Measurements from ENCODE around the gene CHMP3. TPM values are rescaled to one million over a fixed set of nuclear protein-coding genes. Genes with fewer than 3 reads are reported as not detected.
A peak's percentile ranks its signal among the peaks of the same experiment; 100 is the strongest.
"Not testable (repeated sequence)": the region's sequence is repeated elsewhere in the genome, so short reads cannot be mapped to it uniquely, and the experiment has no call there.

CHMP3 gene
- 10 to 100 TPM; 53.9 to 70.2 TPM for total RNA-seq
- 34.4 to 36.7 reads per million in 2 donors for total RNA-seq

GRCh38 chr2:86562922-86563649 is at the start of gene CHMP3:
Gene CHMP3, minus strand, starts transcription at chr2:86563443. Its CDS starts 95 bp downstream, at chr2:86563348.
- peak; percentile 90 for ATAC-seq
- H3K4me1 Mint-ChIP-seq = peaks cover 28% of the 10 kb centered on the region
- H3K27me3 Mint-ChIP-seq = peaks cover 22% of the 10 kb centered on the region
- peaks cover 2% of the 10 kb centered on the region for H3K36me3 Mint-ChIP-seq (ENCODE audit: low read depth)
- peak; percentile 93 to 97 (median 95) for DNase-seq
- no peaks in the 10 kb centered on the region for H3K9me3 ChIP-seq (ENCODE audit: control insufficient read depth, low read length, poor library complexity, severe bottlenecking)
- H3K4me3 Mint-ChIP-seq = peak within 1 kb of the TSS; percentile 97
- peak within 1 kb of the TSS; percentile 98 for H3K27ac Mint-ChIP-seq

- Mint-ChIP-seq H3K27ac (no peak overlapping the region), H3K36me3 (ENCODE audit: low read depth) (peaks cover 17% of the 10 kb centered on the region), H3K27me3 (no peaks in the 10 kb centered on the region), H3K4me3 (no peak overlapping the region), H3K4me1 (peaks cover 18% of the 10 kb centered on the region)
- DNase-seq (no peak), ATAC-seq (peak; percentile 28)
- no peaks in the 10 kb centered on the region for H3K9me3 ChIP-seq (ENCODE audit: control insufficient read depth, low read length, poor library complexity, severe bottlenecking)
These were observed 47.6 kb upstream of the CHMP3 start for GRCh38 chr2:86610871-86611270.

GRCh38 chr2:86608832-86609410 is 45.7 kb upstream of the CHMP3 start:
- no peak overlapping the region for H3K4me3 Mint-ChIP-seq
- no peak overlapping the region for H3K27ac Mint-ChIP-seq
- H3K27me3 Mint-ChIP-seq = no peaks in the 10 kb centered on the region
- peaks cover 22% of the 10 kb centered on the region for H3K36me3 Mint-ChIP-seq (ENCODE audit: low read depth)
- no peaks in the 10 kb centered on the region for H3K9me3 ChIP-seq (ENCODE audit: control insufficient read depth, low read length, poor library complexity, severe bottlenecking)
- peaks cover 17% of the 10 kb centered on the region for H3K4me1 Mint-ChIP-seq
- ATAC-seq (no peak), DNase-seq (no peak)

GRCh38 chr2:86603905-86604304 is 40.7 kb upstream of the CHMP3 start:
- no peaks in the 10 kb centered on the region for H3K9me3 ChIP-seq (ENCODE audit: control insufficient read depth, low read length, poor library complexity, severe bottlenecking)
- Mint-ChIP-seq H3K4me3 (no peak overlapping the region), H3K27me3 (no peaks in the 10 kb centered on the region), H3K4me1 (peaks cover 15% of the 10 kb centered on the region), H3K36me3 (ENCODE audit: low read depth) (peaks cover 17% of the 10 kb centered on the region), H3K27ac (no peak overlapping the region)
- ATAC-seq = peak; percentile 28
- no peak for DNase-seq

GRCh38 chr2:86598966-86599365 is 35.7 kb upstream of the CHMP3 start:
- H3K27me3 Mint-ChIP-seq = peaks cover 11% of the 10 kb centered on the region
- no peak overlapping the region for H3K27ac Mint-ChIP-seq
- H3K9me3 ChIP-seq (ENCODE audit: control insufficient read depth, low read length, poor library complexity, severe bottlenecking) = no peaks in the 10 kb centered on the region
- no peak for DNase-seq
- no peak for ATAC-seq
- no peak overlapping the region for H3K4me3 Mint-ChIP-seq
- H3K36me3 Mint-ChIP-seq (ENCODE audit: low read depth) = peaks cover 5% of the 10 kb centered on the region
- H3K4me1 Mint-ChIP-seq = peaks cover 7% of the 10 kb centered on the region

GRCh38 chr2:86596118-86596517 is 32.9 kb upstream of the CHMP3 start:
- H3K27ac Mint-ChIP-seq = no peak overlapping the region
- no peaks in the 10 kb centered on the region for H3K9me3 ChIP-seq (ENCODE audit: control insufficient read depth, low read length, poor library complexity, severe bottlenecking)
- no peak for DNase-seq
- H3K4me1 Mint-ChIP-seq = peaks cover 2% of the 10 kb centered on the region
- no peaks in the 10 kb centered on the region for H3K36me3 Mint-ChIP-seq (ENCODE audit: low read depth)
- no peak for ATAC-seq
- H3K4me3 Mint-ChIP-seq = no peak overlapping the region
- peaks cover 22% of the 10 kb centered on the region for H3K27me3 Mint-ChIP-seq

- Mint-ChIP-seq H3K4me3 (no peak overlapping the region), H3K27ac (no peak overlapping the region), H3K27me3 (peaks cover 22% of the 10 kb centered on the region), H3K36me3 (ENCODE audit: low read depth) (peaks cover under 1% of the 10 kb centered on the region), H3K4me1 (no peaks in the 10 kb centered on the region)
- H3K9me3 ChIP-seq (ENCODE audit: control insufficient read depth, low read length, poor library complexity, severe bottlenecking) = no peaks in the 10 kb centered on the region
- DNase-seq (no peak), ATAC-seq (no peak)
These were observed 30.0 kb upstream of the CHMP3 start for GRCh38 chr2:86593266-86593665.

- Mint-ChIP-seq H3K27me3 (peaks cover 22% of the 10 kb centered on the region), H3K27ac (no peak overlapping the region), H3K4me3 (no peak overlapping the region), H3K4me1 (no peaks in the 10 kb centered on the region), H3K36me3 (ENCODE audit: low read depth) (peaks cover 2% of the 10 kb centered on the region)
- ATAC-seq (no peak), DNase-seq (no peak)
- no peaks in the 10 kb centered on the region for H3K9me3 ChIP-seq (ENCODE audit: control insufficient read depth, low read length, poor library complexity, severe bottlenecking)
These were observed 29.4 kb upstream of the CHMP3 start for GRCh38 chr2:86592547-86593230.

GRCh38 chr2:86589701-86590100 is 26.5 kb upstream of the CHMP3 start:
- DNase-seq, ATAC-seq, H3K4me1 Mint-ChIP-seq: not testable (repeated sequence)

GRCh38 chr2:86584151-86584913 is 21.1 kb upstream of the CHMP3 start:
- Mint-ChIP-seq H3K4me3 (no peak overlapping the region), H3K36me3 (ENCODE audit: low read depth) (peaks cover 2% of the 10 kb centered on the region), H3K27me3 (no peaks in the 10 kb centered on the region), H3K27ac (peak overlapping the region; percentile 37), H3K4me1 (peaks cover 8% of the 10 kb centered on the region)
- DNase-seq = no peak
- no peaks in the 10 kb centered on the region for H3K9me3 ChIP-seq (ENCODE audit: control insufficient read depth, low read length, poor library complexity, severe bottlenecking)
- ATAC-seq = peak; percentile 95

More at GRCh38 chr2:86589701-86590100, 26.5 kb upstream of the CHMP3 start:
- peaks cover 17% of the 10 kb centered on the region for H3K27me3 Mint-ChIP-seq
- H3K4me3 Mint-ChIP-seq; H3K9me3 ChIP-seq (ENCODE audit: control insufficient read depth, low read length, poor library complexity, severe bottlenecking); H3K36me3 Mint-ChIP-seq (ENCODE audit: low read depth); H3K27ac Mint-ChIP-seq: not testable (repeated sequence)

- Mint-ChIP-seq H3K27ac (no peak overlapping the region), H3K27me3 (no peaks in the 10 kb centered on the region), H3K36me3 (ENCODE audit: low read depth) (no peaks in the 10 kb centered on the region), H3K4me3 (no peak overlapping the region), H3K4me1 (peaks cover 8% of the 10 kb centered on the region)
- DNase-seq (no peak), ATAC-seq (no peak)
- no peaks in the 10 kb centered on the region for H3K9me3 ChIP-seq (ENCODE audit: control insufficient read depth, low read length, poor library complexity, severe bottlenecking)
These were observed 17.3 kb upstream of the CHMP3 start for GRCh38 chr2:86580560-86580959.

GRCh38 chr2:86577817-86578456 is 14.7 kb upstream of the CHMP3 start:
- H3K4me3 Mint-ChIP-seq = no peak overlapping the region
- no peak for ATAC-seq
- no peaks in the 10 kb centered on the region for H3K36me3 Mint-ChIP-seq (ENCODE audit: low read depth)
- no peak for DNase-seq
- no peaks in the 10 kb centered on the region for H3K27me3 Mint-ChIP-seq
- no peaks in the 10 kb centered on the region for H3K9me3 ChIP-seq (ENCODE audit: control insufficient read depth, low read length, poor library complexity, severe bottlenecking)
- H3K27ac Mint-ChIP-seq = no peak overlapping the region
- no peaks in the 10 kb centered on the region for H3K4me1 Mint-ChIP-seq

Data from T-helper 17 cell (primary cell).